ENCODE measurements around the gene SH3RF2.

Gene SH3RF2

GRCh38 chr5:146041180-146041789, 104.9 kb downstream of the SH3RF2 start:
- DNase-seq (ENCODE audit: extremely low read depth, low read depth), result no peak

GRCh38 chr5:146042628-146043279, 106.4 kb downstream of the SH3RF2 start:
- peak; percentile 2 for DNase-seq (ENCODE audit: extremely low read depth, low read depth)
- TF ChIP-seq CTCF (IDR thresholded peaks at IDR 0.05; ENCODE audit: low read depth, low read length), result no peak

More at GRCh38 chr5:146041180-146041789, 104.9 kb downstream of the SH3RF2 start:
- peak; percentile 29 for TF ChIP-seq CTCF (IDR thresholded peaks at IDR 0.05; ENCODE audit: low read depth, low read length)

- DNase-seq (ENCODE audit: extremely low read depth, low read depth), result no peak
- TF ChIP-seq CTCF (IDR thresholded peaks at IDR 0.05; ENCODE audit: low read depth, low read length), result no peak
Observed at GRCh38 chr5:146043722-146044121, 107.3 kb downstream of the SH3RF2 start.

- no peak for DNase-seq (ENCODE audit: extremely low read depth, low read depth)
- TF ChIP-seq CTCF (IDR thresholded peaks at IDR 0.05; ENCODE audit: low read depth, low read length), result no peak
Observed at GRCh38 chr5:146047396-146047795, 111.0 kb downstream of the SH3RF2 start.

GRCh38 chr5:146048994-146049703, 112.8 kb downstream of the SH3RF2 start:
- peak; percentile 80 for TF ChIP-seq CTCF (IDR thresholded peaks at IDR 0.05; ENCODE audit: low read depth, low read length)
- DNase-seq (ENCODE audit: extremely low read depth, low read depth), result peak; percentile 44

- no peak for DNase-seq (ENCODE audit: extremely low read depth, low read depth)
- TF ChIP-seq CTCF (IDR thresholded peaks at IDR 0.05; ENCODE audit: low read depth, low read length), result no peak
Observed at GRCh38 chr5:146049704-146050026, 113.3 kb downstream of the SH3RF2 start.

- no peak for TF ChIP-seq CTCF (IDR thresholded peaks at IDR 0.05; ENCODE audit: low read depth, low read length)
Observed at GRCh38 chr5:146050086-146050485, 113.7 kb downstream of the SH3RF2 start.

More at GRCh38 chr5:146050086-146050485, 113.7 kb downstream of the SH3RF2 start:
- no peak for DNase-seq (ENCODE audit: extremely low read depth, low read depth)
